ENCODE data around the gene TJP1.
"Not testable (repeated sequence)": the region's sequence is repeated elsewhere in the genome, so short reads cannot be mapped to it uniquely, and the experiment has no call there.

The TJP1 gene

DNA sequence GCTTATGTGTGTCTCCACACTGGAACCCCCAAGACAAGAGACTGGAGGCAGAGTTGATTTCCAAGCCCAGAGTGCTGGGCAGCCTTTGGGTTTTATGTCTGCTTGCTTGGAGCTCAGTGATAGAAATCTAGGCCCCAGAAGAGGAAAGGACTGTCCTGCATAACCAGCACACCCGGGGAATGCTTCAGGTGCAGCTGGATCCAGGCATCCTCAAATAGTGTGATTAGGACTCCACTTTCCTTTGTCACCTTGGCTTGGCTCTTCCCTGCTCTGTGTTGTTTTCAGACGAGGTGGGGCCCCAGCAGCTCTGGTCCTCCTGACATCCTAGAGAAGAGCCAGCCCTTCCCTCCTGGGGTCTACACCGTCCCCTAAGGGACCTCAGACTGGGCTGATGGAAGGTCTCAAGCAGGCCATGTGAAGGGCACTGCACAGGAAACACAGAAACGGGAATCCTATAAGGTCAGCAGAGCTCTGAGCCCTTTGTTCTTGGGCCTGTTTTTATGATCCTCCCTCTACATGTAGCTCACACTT lies 143.7 kb downstream of the TJP1 start:
- DNase-seq, result no peak

DNA sequence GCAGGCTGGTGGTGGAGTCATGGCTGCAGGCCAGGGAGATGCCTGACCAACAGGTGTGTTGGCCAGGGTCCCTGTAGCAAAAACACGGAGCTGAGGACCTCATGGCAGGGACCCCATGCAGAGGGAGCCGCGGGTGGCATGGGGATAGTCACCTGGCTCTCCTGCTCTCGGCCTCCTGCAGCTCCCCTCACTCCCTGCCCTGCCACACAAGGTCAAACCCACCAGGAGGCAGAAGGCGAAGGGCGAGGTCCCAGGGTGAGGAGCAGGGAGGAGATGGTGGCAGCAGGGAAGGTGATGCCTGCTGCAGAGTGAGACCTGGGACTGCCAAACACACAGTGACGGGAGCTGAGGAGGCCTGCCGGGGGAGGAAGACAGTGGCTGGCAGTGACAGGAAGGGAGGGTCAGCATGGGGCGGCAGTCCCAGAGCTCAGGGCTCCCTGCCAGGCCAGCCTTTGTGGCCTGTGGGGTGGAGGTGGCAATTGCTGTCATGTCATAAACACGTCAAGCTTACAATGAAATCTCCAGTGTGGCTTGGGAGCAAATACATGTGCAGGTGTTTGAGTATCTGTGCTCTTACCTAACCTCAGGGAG lies 144.3 kb downstream of the TJP1 start:
- DNase-seq, result no peak

DNA sequence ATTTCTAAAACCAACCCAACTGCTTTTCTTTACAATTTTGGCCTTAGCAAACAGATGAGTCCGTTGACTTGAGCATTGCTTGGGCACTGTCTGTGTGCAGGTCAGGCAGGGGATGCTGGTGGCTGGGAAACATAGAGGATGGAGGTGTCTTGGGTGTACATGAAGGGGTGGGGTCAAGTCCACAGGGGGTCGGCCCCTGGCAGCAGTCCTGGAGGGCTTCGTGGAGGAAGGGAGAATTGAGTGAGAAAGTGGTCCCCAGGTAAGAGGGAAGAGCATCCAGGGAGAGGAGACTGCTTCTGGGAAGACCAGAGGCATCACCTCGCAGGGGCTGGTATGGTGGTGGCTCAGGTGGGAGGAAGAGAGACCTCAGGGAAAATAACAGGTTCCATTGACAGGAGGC lies 144.8 kb downstream of the TJP1 start:
- no peak for DNase-seq

DNA sequence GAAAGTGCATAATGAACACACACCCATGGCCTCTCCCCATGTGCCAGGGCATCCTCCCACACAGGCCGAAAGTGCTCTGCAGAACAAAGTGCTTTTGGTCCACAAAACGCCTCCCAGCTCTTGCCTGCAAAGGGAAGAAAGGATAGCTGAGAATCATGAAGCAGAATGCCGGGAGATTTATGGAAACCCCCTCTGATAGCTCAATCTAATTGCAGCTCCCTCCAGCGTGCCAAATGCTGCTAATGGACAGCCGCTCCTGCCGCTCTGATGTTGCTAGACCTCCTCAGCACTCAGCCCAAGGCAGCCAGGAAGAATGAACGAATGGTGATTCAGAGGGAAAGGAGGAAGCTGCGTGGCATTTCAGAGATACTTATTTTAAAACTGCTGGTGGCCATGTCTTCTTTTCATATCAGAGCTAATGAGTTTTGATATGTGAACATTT lies 145.3 kb downstream of the TJP1 start:
- DNase-seq, result no peak

DNA sequence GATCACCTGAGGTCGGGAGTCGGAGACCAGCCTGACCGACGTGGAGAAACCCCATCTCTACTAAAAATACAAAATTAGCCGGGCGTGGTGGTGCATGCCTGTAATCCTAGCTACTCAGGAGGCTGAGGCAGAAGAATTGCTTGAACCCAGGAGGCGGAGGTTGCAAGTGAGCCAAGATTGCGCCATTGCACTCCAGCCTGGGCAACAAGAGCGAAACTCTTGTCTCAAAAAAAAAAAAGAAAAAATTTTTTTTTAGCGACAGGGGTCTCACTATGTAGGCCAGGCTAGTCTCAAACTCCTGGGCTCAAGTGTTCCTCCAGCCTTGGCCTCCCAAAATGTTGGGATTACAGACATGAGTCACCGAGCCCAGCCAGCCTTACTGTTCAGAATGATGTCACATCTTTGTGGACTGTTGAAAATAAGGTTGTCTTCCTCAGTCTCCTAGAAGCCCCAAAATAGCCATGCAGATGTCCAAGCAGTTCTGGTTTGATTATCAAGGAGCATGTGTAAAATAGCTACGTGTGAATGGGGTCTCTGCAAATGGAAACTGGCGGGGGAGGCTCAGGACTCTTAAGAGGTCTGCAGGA lies 145.8 kb downstream of the TJP1 start:
- DNase-seq, result not testable (repeated sequence)

DNA sequence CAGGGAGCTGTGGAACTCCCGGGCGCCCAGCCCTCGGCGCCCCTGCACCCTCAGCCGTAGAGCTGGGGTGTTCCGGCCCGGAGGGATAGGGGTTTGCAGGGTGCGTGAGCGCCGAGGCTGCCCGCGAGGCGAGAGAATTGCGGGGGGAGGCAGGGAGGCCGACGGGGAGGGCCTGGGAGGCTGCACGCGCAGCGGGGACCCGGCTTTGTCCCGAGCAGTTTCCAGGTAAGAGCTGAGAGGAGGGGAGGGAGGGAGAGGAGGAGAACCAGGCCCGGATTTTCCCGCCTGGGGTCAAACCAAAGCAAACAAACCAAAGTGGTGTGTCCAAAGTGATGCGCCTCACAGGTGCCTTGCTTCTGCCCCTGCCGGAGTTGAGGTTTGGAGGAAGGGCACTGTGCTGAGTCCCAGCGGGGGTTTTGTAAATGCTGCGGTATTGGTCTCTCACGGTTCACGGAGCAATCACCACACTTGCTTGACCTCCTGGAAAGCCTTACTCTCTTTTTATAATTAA lies 146.4 kb downstream of the TJP1 start:
- no peak for DNase-seq

DNA sequence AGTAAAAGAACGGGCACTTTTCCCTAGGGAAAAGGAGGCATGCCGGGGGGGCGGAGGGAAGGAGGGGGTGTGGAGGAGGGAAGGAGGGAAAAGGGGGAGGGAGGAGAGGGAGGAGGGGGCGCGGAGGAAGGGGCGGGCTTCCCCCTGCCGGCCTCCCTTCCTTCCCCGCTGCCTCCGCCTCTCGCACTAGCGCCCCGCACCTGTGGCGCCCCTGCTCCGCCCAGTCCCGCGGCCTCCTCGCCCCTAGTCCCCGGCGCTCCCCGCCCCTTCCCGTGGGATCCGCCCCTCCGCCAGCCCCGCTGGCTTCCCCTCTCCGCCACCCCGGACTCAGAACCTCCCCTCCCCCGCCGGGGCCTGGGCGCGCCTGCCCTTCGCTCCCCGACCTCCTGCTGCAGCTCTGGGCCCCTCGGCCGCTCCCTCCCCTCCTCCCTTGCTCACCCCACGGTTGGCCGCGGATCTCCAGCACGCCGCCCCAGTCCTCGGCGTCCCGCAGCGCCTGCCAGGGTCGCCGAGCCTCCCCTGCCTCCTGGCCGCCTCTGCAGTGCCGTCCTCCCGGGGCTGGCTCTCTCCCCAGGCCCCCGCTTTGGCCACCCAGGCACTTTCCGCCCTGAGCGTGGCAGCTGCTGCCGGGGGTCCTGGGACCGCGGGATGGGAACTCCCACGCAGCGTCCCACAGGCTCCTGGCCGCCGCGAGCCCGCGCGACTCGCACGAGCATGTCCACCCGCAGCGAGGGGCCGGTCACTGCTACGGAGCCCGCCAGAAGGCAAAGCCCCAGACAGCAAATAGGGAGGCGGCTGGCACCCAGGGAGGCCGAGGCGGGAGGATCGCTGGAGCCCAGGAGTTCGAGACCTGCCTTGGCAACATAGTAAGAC lies 147.4 kb downstream of the TJP1 start:
- DNase-seq, result no peak

DNA sequence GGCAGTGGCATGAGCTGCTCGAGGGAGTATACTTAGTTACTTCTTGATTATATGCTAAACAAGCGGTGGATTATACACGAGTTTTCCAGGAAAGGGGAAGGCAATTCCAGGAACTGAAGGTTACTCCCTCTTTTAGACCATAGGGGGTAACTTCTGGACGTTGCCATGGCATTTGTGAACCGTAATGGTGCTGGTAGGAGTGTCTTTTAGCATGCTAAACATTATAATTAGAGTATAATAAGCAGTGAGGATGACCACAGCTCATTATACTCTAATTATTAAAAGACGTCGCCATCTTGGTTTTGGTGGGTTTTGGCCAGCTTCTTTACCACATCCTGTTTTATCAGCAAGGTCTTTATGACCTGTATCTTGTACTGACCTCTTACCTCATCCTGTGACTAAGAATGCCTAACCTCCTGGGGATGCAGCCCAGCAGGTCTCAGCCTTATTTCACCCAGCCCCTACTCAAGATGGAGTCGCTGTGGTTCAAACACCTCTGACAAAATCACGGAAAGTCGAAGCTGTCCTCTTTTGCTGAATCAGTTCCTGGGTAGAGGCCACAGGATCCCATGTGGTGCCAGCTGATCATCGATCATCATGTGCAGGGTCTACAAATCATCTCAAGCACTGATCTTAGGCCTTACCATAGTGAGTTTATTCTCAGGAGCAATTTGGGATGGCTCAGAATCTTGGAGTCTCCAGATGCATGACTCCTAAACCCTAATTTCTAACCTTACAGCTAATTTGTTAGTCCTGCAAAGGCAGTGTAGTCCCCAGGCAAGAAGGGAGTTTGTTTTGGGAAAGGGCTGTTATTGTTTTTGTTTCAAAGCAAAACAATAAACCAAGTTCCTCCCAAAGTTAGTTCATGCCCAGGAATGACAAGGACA lies 149.1 kb downstream of the TJP1 start:
- DNase-seq, result no peak

DNA sequence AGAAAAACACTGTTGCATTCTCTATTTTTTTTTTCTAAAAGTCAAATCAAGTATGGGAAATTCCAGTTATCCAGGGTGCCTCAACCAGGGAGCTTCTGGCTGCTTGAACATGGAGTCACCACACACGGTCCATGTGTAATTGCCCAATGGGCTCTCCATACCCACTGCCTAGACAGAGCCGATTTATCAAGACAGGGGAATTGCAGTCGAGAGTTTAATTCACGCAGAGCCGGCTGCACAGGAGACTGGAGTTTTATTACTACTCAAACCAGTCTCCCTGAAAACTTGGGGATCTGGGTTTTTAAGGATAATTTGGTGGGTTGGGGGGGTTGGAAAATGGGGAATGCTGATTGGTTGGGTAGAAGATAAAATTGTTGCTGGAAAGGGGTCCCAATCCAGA lies 149.8 kb downstream of the TJP1 start:
- DNase-seq, result no peak

DNA sequence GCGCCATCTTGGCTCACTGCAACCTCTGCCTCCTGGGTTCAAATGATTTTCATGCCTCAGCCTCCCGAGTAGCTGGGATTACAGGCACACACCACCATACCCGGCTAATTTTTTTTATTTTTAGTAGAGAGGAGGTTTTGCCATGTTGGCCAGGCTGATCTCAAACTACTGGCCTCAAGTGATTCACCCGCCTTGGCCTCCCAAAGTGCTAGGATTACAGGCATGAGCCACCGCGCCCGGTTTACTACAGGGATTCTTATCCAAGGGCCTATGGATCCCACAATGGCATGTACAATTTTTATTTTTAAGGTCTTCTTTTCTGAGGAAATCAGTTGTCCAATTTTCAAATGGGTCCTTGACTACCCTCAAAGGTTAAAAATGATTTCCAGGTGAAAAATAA lies 150.2 kb downstream of the TJP1 start:
- DNase-seq, result not testable (repeated sequence)

DNA sequence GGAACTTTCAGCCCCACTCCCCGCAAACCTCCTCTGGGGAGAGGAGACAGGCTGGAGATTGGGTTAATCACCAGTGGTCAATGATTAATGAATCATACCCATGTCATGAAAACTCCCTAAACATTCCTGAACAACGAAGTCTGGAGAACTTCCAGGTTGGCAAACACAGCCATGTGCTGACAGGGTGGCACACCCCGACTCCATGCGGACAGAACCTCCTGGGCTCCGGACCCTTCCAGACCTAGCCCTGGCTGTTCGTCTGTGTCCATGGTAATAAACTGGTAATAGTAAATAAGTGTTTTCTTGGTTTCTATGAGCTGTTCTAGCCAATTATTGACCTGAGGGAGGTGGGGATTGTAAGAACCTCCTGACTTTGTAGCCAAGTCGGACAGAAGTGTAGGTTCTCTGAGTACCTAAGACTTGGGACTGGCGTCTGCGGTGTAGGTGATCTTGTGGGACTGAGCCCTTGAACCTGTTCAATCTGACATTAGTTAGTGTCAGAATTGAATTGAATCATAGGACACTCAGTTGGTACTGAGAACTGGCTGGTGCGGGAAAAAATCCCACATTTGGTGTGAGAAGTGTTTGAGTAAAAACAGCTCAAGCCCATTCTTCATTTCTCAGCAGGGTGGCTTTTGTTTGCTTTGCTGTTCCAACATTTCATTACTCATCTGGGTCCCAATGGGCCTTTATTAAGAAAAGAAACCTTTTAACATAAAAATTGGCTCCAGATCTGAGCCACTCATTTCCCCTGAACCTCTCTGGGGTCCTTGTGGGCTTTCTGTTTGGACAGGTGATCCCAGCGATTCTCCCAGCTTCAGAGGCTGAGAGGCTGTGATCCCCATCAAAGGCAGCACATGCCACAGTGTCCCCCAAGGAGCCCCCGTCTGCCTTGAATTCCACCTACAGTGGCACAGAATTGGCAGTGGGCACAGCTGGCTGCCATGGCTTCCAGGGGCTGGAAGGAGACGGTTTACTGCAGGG lies 151.0 kb downstream of the TJP1 start:
- DNase-seq, result no peak

DNA sequence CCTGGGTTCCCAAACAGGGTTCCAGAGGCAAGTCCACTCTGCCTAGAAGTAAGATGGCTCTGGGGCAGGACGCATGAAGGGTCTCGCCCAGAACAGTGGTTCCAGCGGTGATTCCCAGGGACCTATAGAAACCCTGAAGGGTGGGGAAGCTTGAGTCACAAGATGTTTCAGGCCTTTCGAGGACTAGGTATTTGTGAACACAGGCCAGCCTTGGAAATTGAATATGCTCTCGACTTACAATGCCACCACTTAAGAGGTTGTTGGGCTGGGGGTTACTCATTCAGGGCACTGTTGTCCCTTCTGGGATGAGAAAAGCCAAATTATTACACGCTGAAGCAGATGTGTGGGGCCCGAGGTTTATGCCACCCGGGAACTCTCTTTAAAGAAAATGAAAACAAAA lies 152.0 kb downstream of the TJP1 start:
- no peak for DNase-seq

DNA sequence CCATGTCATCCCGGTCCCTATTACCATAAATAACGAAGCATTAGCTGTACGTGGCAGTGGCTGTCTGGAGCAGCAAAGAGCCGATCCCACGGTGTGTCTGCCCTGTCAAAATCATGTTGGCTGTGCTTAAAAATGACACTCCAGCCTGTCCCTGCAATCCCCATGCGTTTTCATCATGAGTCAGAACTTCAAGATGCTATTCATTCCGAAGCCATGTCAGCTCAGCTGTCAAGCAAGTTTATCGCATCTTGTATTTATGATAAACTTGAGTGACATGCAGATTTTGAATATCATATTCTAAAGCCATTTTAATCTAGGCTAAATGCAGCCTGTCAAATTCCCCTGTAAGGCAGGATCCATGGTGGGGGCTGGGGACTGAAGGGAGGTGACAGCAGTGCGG lies 152.4 kb downstream of the TJP1 start:
- DNase-seq, result no peak

DNA sequence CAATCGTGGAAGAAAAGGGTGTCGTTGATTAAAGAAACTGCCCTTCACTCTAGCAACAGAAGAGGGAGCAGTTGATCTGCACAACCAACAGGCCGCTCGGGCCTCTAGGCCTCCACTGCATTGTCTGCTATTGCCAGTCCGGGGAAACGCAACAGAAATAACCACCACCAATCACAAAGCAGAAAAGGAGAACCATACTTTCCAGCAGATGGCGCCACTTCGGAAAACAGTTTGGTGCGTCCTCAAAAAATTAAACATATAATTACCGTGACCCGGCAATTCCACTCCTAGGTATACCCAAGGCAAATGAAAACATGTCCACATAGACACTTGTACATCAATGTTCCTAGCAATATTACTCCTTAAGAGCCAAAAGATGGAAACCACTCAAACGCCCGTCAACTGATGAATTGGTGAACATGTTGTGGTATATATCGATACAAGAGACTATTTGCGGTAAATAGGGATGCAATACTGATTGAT lies 154.1 kb downstream of the TJP1 start:
- no peak for DNase-seq

DNA sequence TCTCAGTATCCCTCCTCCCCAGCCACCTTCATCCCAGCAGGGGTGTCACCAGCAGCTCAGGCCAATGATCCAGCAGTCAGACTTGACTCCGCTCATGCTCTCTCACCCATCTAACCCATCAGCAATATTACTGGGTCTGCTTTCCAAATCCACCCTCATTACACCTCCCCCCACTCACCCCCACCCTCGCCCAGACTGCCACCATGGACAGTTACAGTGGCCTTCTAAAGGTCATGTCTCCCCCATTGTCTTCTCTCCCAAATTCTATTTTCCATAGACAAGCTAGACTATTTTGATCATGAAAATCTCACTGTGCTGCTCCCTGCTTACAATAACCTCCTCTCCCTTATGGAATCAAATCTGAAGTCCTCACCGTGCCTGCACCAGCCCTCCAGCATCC lies 156.0 kb downstream of the TJP1 start:
- no peak for DNase-seq

DNA sequence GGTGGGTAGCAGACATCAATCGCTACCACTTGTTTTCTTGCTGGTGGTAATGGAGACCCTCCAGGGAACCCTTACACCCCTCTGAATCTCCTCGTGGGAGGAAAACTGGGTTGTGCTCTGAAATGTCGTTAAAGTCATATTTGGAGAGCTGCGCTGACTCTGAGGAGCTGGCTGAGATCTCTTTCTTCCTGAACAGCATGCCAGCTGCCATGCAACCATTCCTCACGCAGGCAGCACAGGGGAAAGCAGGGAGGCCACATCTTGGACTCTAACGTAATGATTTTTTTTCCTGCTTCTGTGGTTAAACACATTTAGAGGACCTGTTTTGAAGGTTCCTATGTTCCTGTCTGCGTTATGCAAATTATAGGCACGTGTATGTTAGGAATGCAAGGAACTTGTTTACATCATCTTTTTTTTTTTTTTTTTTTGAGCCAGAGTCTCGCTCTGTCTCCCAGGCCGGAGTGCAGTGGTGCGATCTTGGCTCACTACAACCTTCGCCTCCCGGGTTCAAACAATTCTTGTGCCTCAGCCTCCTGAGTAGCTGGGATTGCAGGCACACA lies 156.7 kb downstream of the TJP1 start:
- DNase-seq, result no peak

DNA sequence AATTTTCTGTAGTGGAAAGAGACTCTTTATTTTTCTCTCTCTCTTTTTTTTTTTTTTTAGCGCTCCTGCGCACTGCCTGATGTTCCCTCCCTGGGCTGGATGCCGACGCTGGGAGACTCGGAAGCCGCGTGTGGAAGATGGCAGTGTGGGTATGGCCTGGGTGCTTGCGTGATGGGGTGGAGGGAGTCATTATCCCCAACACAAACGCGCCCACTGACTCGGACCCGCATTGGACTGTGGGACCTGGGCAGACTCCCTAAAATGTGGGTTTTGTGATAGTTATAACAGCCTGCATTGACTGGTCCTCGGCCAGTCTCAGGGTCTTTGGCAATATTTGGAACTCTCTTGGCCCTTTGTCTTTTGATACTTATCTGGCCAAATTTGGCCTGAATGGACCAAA lies 157.9 kb downstream of the TJP1 start:
- no peak for DNase-seq

DNA sequence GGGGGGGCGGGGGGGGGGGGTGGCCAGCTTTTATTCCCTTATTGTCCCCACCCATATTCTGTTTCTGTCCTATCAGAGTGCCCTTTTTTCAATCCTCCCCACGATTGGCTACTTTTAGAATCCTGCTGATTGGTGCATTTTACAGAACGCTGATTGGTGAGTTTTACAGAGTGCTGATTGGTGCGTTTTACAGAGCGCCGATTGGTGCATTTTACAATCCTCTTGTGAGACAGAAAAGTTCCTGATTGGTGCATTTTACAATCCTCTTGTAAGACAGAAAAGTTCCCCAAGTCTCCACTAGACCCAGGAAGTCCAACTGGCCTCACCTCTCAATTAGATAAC lies 164.8 kb downstream of the TJP1 start:
- DNase-seq, result not testable (repeated sequence)

DNA sequence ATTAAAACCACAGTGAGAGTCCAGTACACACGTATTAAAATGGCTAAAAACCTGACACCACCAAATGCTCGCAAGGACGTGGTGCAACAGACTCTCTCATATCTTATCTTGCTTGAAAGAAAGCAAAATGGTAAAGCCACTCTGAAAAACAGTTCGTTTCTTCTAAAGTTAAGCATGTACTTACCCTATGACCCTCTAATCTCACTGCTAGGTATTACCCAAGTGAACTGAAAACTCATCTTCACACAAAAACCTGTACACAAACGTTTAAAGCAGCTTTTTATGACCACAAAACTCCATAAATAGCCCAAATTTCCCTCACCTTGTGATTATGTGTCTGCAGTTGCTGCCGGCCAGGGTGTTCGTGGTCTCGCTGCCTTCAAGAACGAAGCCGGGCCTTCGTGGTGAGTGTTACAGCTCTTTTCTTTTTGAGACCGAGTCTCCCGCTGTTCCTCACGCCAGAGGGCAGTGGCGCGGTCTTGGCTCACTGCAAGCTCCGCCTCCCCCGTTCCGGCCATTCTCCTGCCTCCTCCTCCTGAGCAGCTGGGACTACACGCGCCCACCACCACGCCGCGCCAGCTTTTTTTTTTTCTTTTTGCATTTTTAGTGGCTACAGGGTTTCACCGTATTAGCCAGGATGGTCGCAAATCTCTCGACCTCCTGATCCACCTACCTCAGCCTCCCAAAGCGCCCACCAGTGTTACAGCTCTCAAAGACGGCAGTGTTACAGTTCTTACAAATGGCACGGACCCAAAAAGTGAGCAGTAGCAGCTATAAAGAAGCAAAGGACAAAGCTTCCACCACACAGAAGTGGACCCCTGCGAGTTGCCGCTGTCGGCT lies 165.4 kb downstream of the TJP1 start:
- DNase-seq, result no peak

DNA sequence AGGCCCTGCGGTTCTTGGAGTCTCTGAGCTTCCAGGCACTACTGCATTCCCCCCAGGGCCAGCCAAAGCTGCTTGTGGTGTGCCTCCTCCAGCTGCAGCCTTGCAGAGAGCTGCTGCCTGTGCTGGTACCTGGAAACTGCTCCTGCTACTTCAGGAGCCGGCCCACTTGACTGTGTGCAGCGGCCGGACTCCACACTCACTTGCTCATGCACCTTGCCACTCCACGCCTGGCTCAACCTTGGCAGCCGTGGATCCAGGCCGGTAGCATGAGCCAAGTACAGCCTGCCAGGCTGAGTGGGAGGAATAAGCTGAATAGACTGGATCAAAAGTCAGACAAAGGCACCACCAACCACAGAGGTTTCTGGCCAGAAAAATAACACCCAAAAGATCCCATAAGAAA lies 169.7 kb downstream of the TJP1 start:
- DNase-seq, result no peak

Data from NCI-H1694 treated with DMSO at 0.1 percent for 48 hours (cell line).